Mesodermal cell (in vitro differentiated cells): ENCODE measurements around the gene SERP1.
"Not testable (repeated sequence)": the region's sequence is repeated elsewhere in the genome, so short reads cannot be mapped to it uniquely, and the experiment has no call there.

Source experiments
- H3K27ac ChIP-seq: 2 replicates; pipeline ENCODE4 v1.7.0; 2013; ENCODE audit warnings: mild to moderate bottlenecking, low read depth, low read length, moderate library complexity; ENCODE audit not compliant: severe bottlenecking
- H3K36me3 ChIP-seq: 2 replicates; pipeline ENCODE4 v1.7.1; 2013; ENCODE audit warnings: mild to moderate bottlenecking, low read length, moderate library complexity; ENCODE audit not compliant: control insufficient read depth, insufficient read depth
- H3K4me1 ChIP-seq: one replicate; pipeline ENCODE4 v1.7.1; 2013; ENCODE audit warnings: mild to moderate bottlenecking, low read length; ENCODE audit not compliant: insufficient read depth, control insufficient read depth, poor library complexity, severe bottlenecking
- H3K4me3 ChIP-seq: 2 replicates; pipeline ENCODE4 v1.7.0; 2013; ENCODE audit warnings: low read length, control low read depth, mild to moderate bottlenecking; ENCODE audit not compliant: insufficient read depth, poor library complexity, severe bottlenecking; ENCODE audit errors: extremely low read depth
- H3K9me3 ChIP-seq: 2 replicates; pipeline ENCODE4 v1.7.1; 2013; ENCODE audit warnings: mild to moderate bottlenecking, low read length, moderate library complexity; ENCODE audit not compliant: control insufficient read depth
- WGBS, 2 experiments: methylation state at CpG; one replicate each; pipeline ENCODE4 v1.1.5; 2013; ENCODE audit warnings: missing lambda C conversion rate in 2 of 2; ENCODE audit not compliant: insufficient coverage in 2 of 2; 5-methylcytosine and 5-hydroxymethylcytosine counted together

Gene SERP1

GRCh38 chr3:150511122-150511821 lies 35.0 kb downstream of the SERP1 start:
- Histone ChIP-seq H3K36me3 (no peaks in the 10 kb centered on the region), H3K9me3 (no peaks in the 10 kb centered on the region), H3K4me1 (no peaks in the 10 kb centered on the region), H3K27ac (no peak overlapping the region), H3K4me3 (no peak overlapping the region)
- WGBS, 2 experiments, result no CpG with 5 or more reads among the region's 4 CpGs

- H3K9me3 ChIP-seq, result no peaks in the 10 kb centered on the region
- no peaks in the 10 kb centered on the region for H3K4me1 ChIP-seq
- WGBS, 2 experiments, result 100% methylated on average over 2 of the region's 2 CpGs
- H3K4me3 ChIP-seq, result no peak overlapping the region
- no peak overlapping the region for H3K27ac ChIP-seq
- no peaks in the 10 kb centered on the region for H3K36me3 ChIP-seq
These were observed 36.5 kb downstream of the SERP1 start for GRCh38 chr3:150509780-150510179.

- no peak overlapping the region for H3K27ac ChIP-seq
- no peaks in the 10 kb centered on the region for H3K9me3 ChIP-seq
- H3K36me3 ChIP-seq, result no peaks in the 10 kb centered on the region
- H3K4me3 ChIP-seq, result no peak overlapping the region
- H3K4me1 ChIP-seq, result no peaks in the 10 kb centered on the region
These were observed 37.9 kb downstream of the SERP1 start for GRCh38 chr3:150508401-150508800.

- no peak overlapping the region for H3K4me3 ChIP-seq
- H3K4me1 ChIP-seq, result no peaks in the 10 kb centered on the region
- H3K9me3 ChIP-seq, result peaks cover 11% of the 10 kb centered on the region
- no peaks in the 10 kb centered on the region for H3K36me3 ChIP-seq
- WGBS, 2 experiments, result 90 to 92% methylated on average over 3 of the region's 3 CpGs
- no peak overlapping the region for H3K27ac ChIP-seq
These were observed 41.8 kb downstream of the SERP1 start for GRCh38 chr3:150504483-150504882.

GRCh38 chr3:150503402-150504099 lies 42.7 kb downstream of the SERP1 start:
- no peaks in the 10 kb centered on the region for H3K36me3 ChIP-seq
- WGBS, 2 experiments, result 85 to 95% methylated on average over 3 to 5 of the region's 5 CpGs
- H3K4me3 ChIP-seq, result no peak overlapping the region
- no peak overlapping the region for H3K27ac ChIP-seq
- H3K9me3 ChIP-seq, result peaks cover 11% of the 10 kb centered on the region
- no peaks in the 10 kb centered on the region for H3K4me1 ChIP-seq

GRCh38 chr3:150500960-150501359 lies 45.3 kb downstream of the SERP1 start:
- H3K4me3 ChIP-seq, result not testable (repeated sequence)

GRCh38 chr3:150497956-150498355 lies 48.3 kb downstream of the SERP1 start:
- no peaks in the 10 kb centered on the region for H3K36me3 ChIP-seq
- H3K27ac ChIP-seq, result no peak overlapping the region
- H3K9me3 ChIP-seq, result peaks cover 11% of the 10 kb centered on the region
- WGBS, 2 experiments, result no CpG with 5 or more reads among the region's 2 CpGs
- no peak overlapping the region for H3K4me3 ChIP-seq
- no peaks in the 10 kb centered on the region for H3K4me1 ChIP-seq

More at GRCh38 chr3:150500960-150501359, 45.3 kb downstream of the SERP1 start:
- H3K4me1 ChIP-seq, H3K27ac ChIP-seq, H3K36me3 ChIP-seq: not testable (repeated sequence)
- 100% methylated on average over 1 of the region's 1 CpG; no CpG with 5 or more reads in 1 of the 2 experiments for WGBS, 2 experiments
- peaks cover 11% of the 10 kb centered on the region for H3K9me3 ChIP-seq

- H3K36me3 ChIP-seq, result no peaks in the 10 kb centered on the region
- 0% methylated on average over 1 to 2 of the region's 2 CpGs for WGBS, 2 experiments
- H3K9me3 ChIP-seq, result peaks cover 4% of the 10 kb centered on the region
- no peak overlapping the region for H3K27ac ChIP-seq
- no peaks in the 10 kb centered on the region for H3K4me1 ChIP-seq
- no peak overlapping the region for H3K4me3 ChIP-seq
These were observed 50.6 kb downstream of the SERP1 start for GRCh38 chr3:150495563-150496168.

- Histone ChIP-seq H3K9me3 (peaks cover 4% of the 10 kb centered on the region), H3K4me1 (no peaks in the 10 kb centered on the region), H3K4me3 (no peak overlapping the region), H3K27ac (no peak overlapping the region), H3K36me3 (no peaks in the 10 kb centered on the region)
- 67% methylated on average over 1 of the region's 1 CpG for WGBS, 2 experiments
These were observed 51.1 kb downstream of the SERP1 start for GRCh38 chr3:150495149-150495548.

- WGBS, 2 experiments, result 100% methylated on average over 2 of the region's 5 CpGs
- no peaks in the 10 kb centered on the region for H3K4me1 ChIP-seq
- no peaks in the 10 kb centered on the region for H3K9me3 ChIP-seq
- no peak overlapping the region for H3K27ac ChIP-seq
- H3K36me3 ChIP-seq, result no peaks in the 10 kb centered on the region
- no peak overlapping the region for H3K4me3 ChIP-seq
These were observed 51.8 kb downstream of the SERP1 start for GRCh38 chr3:150494411-150494977.
